Kidney (tissue), 14 donors: ENCODE results near the gene JCAD. TPM values are rescaled to one million over a fixed set of nuclear protein-coding genes. Genes with fewer than 3 reads are reported as not detected.
"Not testable (repeated sequence)": the region's sequence is repeated elsewhere in the genome, so short reads cannot be mapped to it uniquely, and the experiment has no call there.

Source experiments
- DNase-seq, 5 donors: peaks; one replicate each; pipeline ENCODE4 v3.0.0-alpha.2; 2013 to 2020
- FAIRE-seq: peaks from 2 replicates; lab custom pipeline; 2012; peaks lifted over from hg19 to GRCh38; lab: Jason Lieb, UNC
- H3K27ac ChIP-seq, 2 donors: one replicate each; pipeline ENCODE4 v1.7.0; 2013; ENCODE audit warnings: low read depth in 2 of 2, low read length in 2 of 2, inconsistent platforms in 1 of 2
- H3K27me3 ChIP-seq: one replicate; pipeline ENCODE4 v1.7.1; 2013; ENCODE audit warnings: low read length, inconsistent platforms; ENCODE audit not compliant: control insufficient read depth, insufficient read depth
- H3K36me3 ChIP-seq, 3 donors: one replicate each; pipeline versions ENCODE4 v1.7.0 to v1.7.1; 2013; ENCODE audit warnings: low read length in 3 of 3, control low read depth in 1 of 3, inconsistent platforms in 1 of 3; ENCODE audit not compliant: insufficient read depth in 3 of 3, control insufficient read depth in 2 of 3
- H3K4me1 ChIP-seq, 3 donors: one replicate each; pipeline versions ENCODE4 v1.7.0 to v1.7.1; 2013; ENCODE audit warnings: low read length in 3 of 3, inconsistent platforms in 1 of 3, low read depth in 1 of 3; ENCODE audit not compliant: control insufficient read depth in 2 of 3, insufficient read depth in 2 of 3
- H3K4me3 ChIP-seq, 3 donors: one replicate each; pipeline versions ENCODE4 v1.7.0 to v1.8.1; 2013; ENCODE audit warnings: low read length in 3 of 3, control low read depth in 1 of 3, inconsistent platforms in 1 of 3
- H3K9ac ChIP-seq, 3 donors: one replicate each; pipeline versions ENCODE4 v1.7.0 to v1.7.1; 2013; ENCODE audit warnings: low read length in 3 of 3, control low read depth in 1 of 3, inconsistent platforms in 1 of 3
- H3K9me3 ChIP-seq, 3 donors: one replicate each; pipeline versions ENCODE4 v1.7.0 to v1.7.1; 2013; ENCODE audit warnings: low read length in 3 of 3, control low read depth in 1 of 3, inconsistent platforms in 1 of 3; ENCODE audit not compliant: control insufficient read depth in 2 of 3, insufficient read depth in 1 of 3
- CTCF ChIP-seq: IDR thresholded peaks from 3 replicates; pipeline ENCODE4 v1.5.1; 2012; ENCODE audit warnings: mild to moderate bottlenecking, moderate library complexity, borderline replicate concordance; ENCODE audit not compliant: insufficient read depth; ENCODE audit errors: extremely low read depth
- intact Hi-C: fragments of 100-400 bp; cut with DNase I; formaldehyde crosslinking; loops from one replicate; pipeline ENCODE4 v1.11.1; 2022
- polyA plus RNA-seq: library from polyadenylated mRNA; stranded (reverse); fragments of 350-450 nt; fragmentation: Illumina TruSeq; extraction: RNeasy Lipid Tissue Mini Kit (QIAGEN cat#74804); gene quantifications from one replicate; pipeline ENCODE4 v1.2.3, GENCODE V29; 2014; ENCODE audit warnings: low read depth, low replicate concordance; ENCODE audit not compliant: insufficient read depth
- total RNA-seq: library from RNA; stranded (reverse); fragmentation: NEBNext Ultra II Directional; extraction: Animal tissue kit (Norgen Biotek cat#: 25700); gene quantifications from one replicate; pipeline ENCODE4 v1.2.1, GENCODE V29; 2021
- donor health status: control.
- donor health status: control.
- donor health status: control.
- donor health status: control.
- donor health status: control.
- donor health status: DM: yes; HTN: yes; CAD: no.
- donor health status: Normal renal cell carcinoma (clear cell type).

JCAD gene
- total and polyA plus RNA-seq, 2 donors from 2014 or later: 15.7 to 27.1 TPM

- no peak for TF ChIP-seq CTCF
These were observed 33.3 kb downstream of the JCAD start for GRCh38 chr10:30026080-30026479.

GRCh38 chr10:30025428-30025827 lies 34.0 kb downstream of the JCAD start:
- H3K4me3 ChIP-seq, intact Hi-C loops, H3K36me3 ChIP-seq, DNase-seq, H3K27ac ChIP-seq, H3K9me3 ChIP-seq, H3K9ac ChIP-seq, FAIRE-seq, H3K27me3 ChIP-seq: not testable (repeated sequence)
- H3K4me1 ChIP-seq: peaks cover 0 to 11% (median 10%) of the 10 kb centered on the region in 3 donors

More at GRCh38 chr10:30026080-30026479, 33.3 kb downstream of the JCAD start:
- H3K27me3 ChIP-seq: no peaks in the 10 kb centered on the region
- no peak for DNase-seq
- FAIRE-seq: no peak
- H3K4me3 ChIP-seq: no peak overlapping the region
- no peak overlapping the region for H3K9ac ChIP-seq
- intact Hi-C loops: no loop called here
- H3K9me3 ChIP-seq: no peaks in the 10 kb centered on the region
- H3K27ac ChIP-seq: no peak overlapping the region
- no peaks in the 10 kb centered on the region for H3K36me3 ChIP-seq
- peaks cover 0 to 11% (median 10%) of the 10 kb centered on the region in 3 donors for H3K4me1 ChIP-seq

- H3K4me1 ChIP-seq: peaks cover 0 to 7% (median 5%) of the 10 kb centered on the region in 3 donors
- DNase-seq: no peak
- no peaks in the 10 kb centered on the region for H3K9me3 ChIP-seq
- intact Hi-C loops: no loop called here
- no peak for TF ChIP-seq CTCF
- FAIRE-seq: no peak
- H3K27ac ChIP-seq: no peak overlapping the region
- no peak overlapping the region for H3K9ac ChIP-seq
- H3K36me3 ChIP-seq: no peaks in the 10 kb centered on the region
- H3K27me3 ChIP-seq: no peaks in the 10 kb centered on the region
- H3K4me3 ChIP-seq: no peak overlapping the region
These were observed 36.8 kb downstream of the JCAD start for GRCh38 chr10:30022590-30022989.

- H3K27ac ChIP-seq: no peak overlapping the region
- no peak overlapping the region for H3K4me3 ChIP-seq
- H3K9me3 ChIP-seq: no peaks in the 10 kb centered on the region
- DNase-seq: no peak
- no peak for TF ChIP-seq CTCF
- no peaks in the 10 kb centered on the region for H3K27me3 ChIP-seq
- no peaks in the 10 kb centered on the region for H3K4me1 ChIP-seq
- intact Hi-C loops: no loop called here
- FAIRE-seq: no peak
- no peaks in the 10 kb centered on the region for H3K36me3 ChIP-seq
- no peak overlapping the region for H3K9ac ChIP-seq
These were observed 39.9 kb downstream of the JCAD start for GRCh38 chr10:30019468-30019867.
